Subcutaneous abdominal adipose tissue (tissue), 5 donors: ENCODE data around the gene PPIF.
A peak's percentile ranks its signal among the peaks of the same experiment; 100 is the strongest.

ENCODE experiments used
- H3K27ac ChIP-seq: one replicate; pipeline ENCODE4 v1.7.0; 2013; ENCODE audit warnings: low read depth, mild to moderate bottlenecking, inconsistent platforms, low read length, moderate library complexity
- H3K27me3 ChIP-seq, 5 donors: one replicate each; pipeline ENCODE4 v1.7.0; 2013; ENCODE audit warnings: low read length in 5 of 5, inconsistent platforms in 1 of 5; ENCODE audit not compliant: control insufficient read depth in 5 of 5, insufficient read depth in 4 of 5
- H3K36me3 ChIP-seq, 5 donors: one replicate each; pipeline ENCODE4 v1.7.0; 2013; ENCODE audit warnings: low read length in 5 of 5; ENCODE audit not compliant: control insufficient read depth in 5 of 5, insufficient read depth in 5 of 5
- H3K4me1 ChIP-seq, 5 donors: one replicate each; pipeline ENCODE4 v1.7.0; 2013; ENCODE audit warnings: low read length in 5 of 5, mild to moderate bottlenecking in 3 of 5, moderate library complexity in 1 of 5; ENCODE audit not compliant: control insufficient read depth in 5 of 5, insufficient read depth in 5 of 5
- H3K4me3 ChIP-seq, 5 donors: one replicate each; pipeline ENCODE4 v1.7.0; 2013; ENCODE audit warnings: low read length in 5 of 5, low read depth in 1 of 5
- H3K9ac ChIP-seq, 5 donors: one replicate each; pipeline ENCODE4 v1.7.0; 2013; ENCODE audit warnings: low read length in 5 of 5, mild to moderate bottlenecking in 4 of 5, moderate library complexity in 3 of 5
- H3K9me3 ChIP-seq, 5 donors: one replicate each; pipeline ENCODE4 v1.7.0; 2013; ENCODE audit warnings: low read length in 5 of 5; ENCODE audit not compliant: control insufficient read depth in 5 of 5
- donor health status: healthy.
- donor health status: healthy.
- donor health status: healthy.
- donor health status: healthy.
- donor health status: healthy.

The PPIF gene

DNA sequence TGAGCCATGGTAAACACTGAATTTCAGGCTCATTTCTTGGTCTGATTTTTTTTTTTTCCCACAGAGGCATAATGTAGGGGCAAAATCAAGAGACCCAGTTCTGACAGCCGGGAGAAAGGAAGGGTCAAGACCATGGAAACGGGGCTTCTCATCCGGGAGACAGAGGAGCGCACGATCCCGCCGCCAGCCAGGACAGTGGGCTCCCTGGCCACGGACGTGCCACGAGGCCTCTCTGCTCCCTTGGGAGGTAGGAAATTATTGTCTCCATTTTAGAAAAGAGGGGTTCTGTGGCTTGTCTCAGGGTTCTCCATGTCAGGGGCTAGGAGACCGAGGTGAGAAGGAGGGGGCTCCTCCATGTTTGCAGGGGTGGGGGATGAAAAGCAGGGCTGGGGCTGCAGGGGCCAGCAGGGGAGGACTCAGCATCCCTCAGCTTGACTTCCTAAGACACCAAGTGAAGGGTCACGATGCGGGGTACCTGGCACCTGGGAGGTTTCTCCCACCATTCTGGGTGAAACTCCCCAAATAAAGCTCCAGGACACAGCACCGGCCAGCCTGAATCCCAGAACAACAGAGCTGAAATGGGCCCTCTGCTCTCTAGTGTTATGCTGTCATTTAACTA, 37.6 kb downstream of the PPIF start:
- no peak overlapping the region for H3K27ac ChIP-seq
- peaks cover 0 to 55% (median 52%) of the 10 kb centered on the region in 5 donors for H3K36me3 ChIP-seq
- peaks cover 13 to 45% (median 36%) of the 10 kb centered on the region in 5 donors for H3K4me1 ChIP-seq

DNA sequence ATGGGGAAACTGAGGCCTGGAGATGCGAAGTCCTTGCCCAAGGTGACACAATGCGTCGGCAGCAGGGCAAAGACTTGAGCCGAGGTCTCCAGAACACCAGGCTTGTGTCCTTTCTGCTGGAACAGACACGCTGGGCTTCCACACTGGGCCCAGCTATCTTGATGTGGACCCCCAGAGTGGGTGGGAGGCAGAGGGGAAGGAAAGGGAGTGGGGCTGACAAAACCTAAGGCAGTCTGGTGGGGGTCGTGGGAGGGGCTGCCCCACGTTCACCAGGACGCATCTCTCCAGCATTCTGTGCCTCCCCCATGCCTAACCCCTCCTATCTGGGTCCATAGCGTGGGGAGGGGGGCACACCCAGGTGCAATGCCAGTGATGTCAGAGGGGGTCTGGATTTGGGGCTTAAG, 38.1 kb downstream of the PPIF start:
- H3K27ac ChIP-seq, result no peak overlapping the region
- peaks cover 0 to 60% (median 56%) of the 10 kb centered on the region in 5 donors for H3K36me3 ChIP-seq
- no peaks in the 10 kb centered on the region for H3K9me3 ChIP-seq

More for the DNA sequence above, 37.6 kb downstream of the PPIF start:
- no peaks in the 10 kb centered on the region for H3K27me3 ChIP-seq
- no peak overlapping the region for H3K4me3 ChIP-seq
- H3K9me3 ChIP-seq, result no peaks in the 10 kb centered on the region
- H3K9ac ChIP-seq, result no peak overlapping the region

DNA sequence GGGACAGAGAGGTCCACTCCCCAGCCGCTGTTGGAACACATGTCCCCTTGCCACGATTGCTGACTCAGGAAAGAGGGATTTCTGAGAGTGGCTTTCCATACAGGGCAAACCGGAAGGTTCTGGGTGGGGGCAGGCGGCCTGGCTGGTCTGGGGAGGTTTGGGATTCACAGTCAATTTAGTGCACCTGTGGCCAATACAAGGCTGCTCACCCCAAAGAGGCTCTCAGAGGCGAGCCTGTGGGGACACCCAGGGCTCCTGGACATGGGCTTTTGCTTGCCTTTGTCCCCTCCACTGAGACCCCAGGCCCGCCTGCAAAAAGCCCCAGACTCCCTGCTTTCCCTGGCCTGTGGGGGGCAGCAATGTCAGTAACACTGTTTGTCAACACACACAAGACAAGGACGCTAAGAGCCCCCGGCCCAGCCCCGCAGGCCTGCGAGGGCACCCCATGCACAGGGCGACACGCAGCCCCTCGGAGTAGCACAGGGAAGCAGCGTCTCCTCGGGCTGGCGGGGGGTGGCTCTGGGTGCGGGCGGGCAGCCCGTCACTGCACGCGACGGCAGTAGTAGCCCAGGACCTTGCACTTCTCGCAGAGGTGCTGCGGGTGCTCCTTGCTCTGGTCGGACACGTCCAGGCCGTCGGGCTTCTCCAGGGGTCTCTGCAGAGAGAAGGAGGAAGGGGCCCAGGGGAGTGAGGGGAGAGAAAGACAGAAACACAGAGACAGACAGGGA, 38.7 kb downstream of the PPIF start:
- H3K36me3 ChIP-seq, result peaks cover 0 to 65% (median 58%) of the 10 kb centered on the region in 5 donors

More for the DNA sequence above, 38.1 kb downstream of the PPIF start:
- H3K4me3 ChIP-seq, result no peak overlapping the region
- H3K4me1 ChIP-seq, result peaks cover 9 to 42% (median 34%) of the 10 kb centered on the region in 5 donors
- H3K9ac ChIP-seq, result no peak overlapping the region
- no peaks in the 10 kb centered on the region for H3K27me3 ChIP-seq

DNA sequence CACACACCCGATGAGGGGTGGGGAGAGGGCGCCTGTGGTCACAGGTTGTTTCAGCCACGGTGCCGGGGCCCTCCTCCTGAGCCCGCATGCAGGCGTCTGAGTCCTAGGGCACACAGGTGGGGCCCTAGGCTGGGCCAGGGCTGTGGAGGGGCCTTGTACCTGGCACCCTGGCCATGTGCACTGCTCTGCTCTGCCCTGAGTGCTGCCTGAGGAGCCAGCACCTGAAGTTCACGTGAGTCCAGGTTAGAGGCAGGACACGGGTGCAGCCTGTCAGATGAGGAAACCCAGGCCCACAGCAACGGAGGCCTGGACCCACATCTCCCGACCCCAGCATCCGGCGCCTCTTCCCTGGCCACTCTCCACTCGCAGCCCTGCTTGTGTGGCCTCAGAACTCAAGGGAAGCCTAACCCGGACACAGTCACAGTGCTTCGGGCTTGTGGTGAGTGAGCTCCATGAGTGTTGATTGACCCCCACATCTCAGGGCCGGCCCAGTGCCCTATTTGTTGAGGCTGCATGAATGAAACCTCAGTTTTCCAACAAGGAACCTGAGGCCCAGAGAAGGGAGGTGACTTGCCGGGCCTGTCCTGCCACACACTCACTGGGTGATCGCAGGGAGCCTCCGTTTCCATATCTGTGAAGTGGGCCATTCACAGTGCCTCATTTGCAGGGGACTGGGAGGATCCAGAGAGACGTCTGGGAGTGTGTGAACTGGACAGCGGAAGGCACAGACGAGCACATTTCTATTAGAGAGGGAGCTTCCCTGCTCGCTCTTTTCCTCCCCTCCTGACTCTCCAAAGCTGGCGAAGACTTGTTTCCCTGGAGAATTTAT, 39.6 kb downstream of the PPIF start:
- Histone ChIP-seq H3K9ac (no peak overlapping the region), H3K4me3 (no peak overlapping the region), H3K4me1 (peaks cover 4 to 43% (median 36%) of the 10 kb centered on the region in 5 donors), H3K9me3 (no peaks in the 10 kb centered on the region), H3K27me3 (no peaks in the 10 kb centered on the region), H3K36me3 (peaks cover 0 to 72% (median 58%) of the 10 kb centered on the region in 5 donors), H3K27ac (peak overlapping the region; percentile 11)

More for the DNA sequence above, 38.7 kb downstream of the PPIF start:
- peaks cover 6 to 42% (median 34%) of the 10 kb centered on the region in 5 donors for H3K4me1 ChIP-seq
- peak overlapping the region in 1 of 5 donors; percentile 7 for H3K9ac ChIP-seq
- H3K4me3 ChIP-seq, result no peak overlapping the region
- no peaks in the 10 kb centered on the region for H3K9me3 ChIP-seq
- no peak overlapping the region for H3K27ac ChIP-seq
- H3K27me3 ChIP-seq, result no peaks in the 10 kb centered on the region

DNA sequence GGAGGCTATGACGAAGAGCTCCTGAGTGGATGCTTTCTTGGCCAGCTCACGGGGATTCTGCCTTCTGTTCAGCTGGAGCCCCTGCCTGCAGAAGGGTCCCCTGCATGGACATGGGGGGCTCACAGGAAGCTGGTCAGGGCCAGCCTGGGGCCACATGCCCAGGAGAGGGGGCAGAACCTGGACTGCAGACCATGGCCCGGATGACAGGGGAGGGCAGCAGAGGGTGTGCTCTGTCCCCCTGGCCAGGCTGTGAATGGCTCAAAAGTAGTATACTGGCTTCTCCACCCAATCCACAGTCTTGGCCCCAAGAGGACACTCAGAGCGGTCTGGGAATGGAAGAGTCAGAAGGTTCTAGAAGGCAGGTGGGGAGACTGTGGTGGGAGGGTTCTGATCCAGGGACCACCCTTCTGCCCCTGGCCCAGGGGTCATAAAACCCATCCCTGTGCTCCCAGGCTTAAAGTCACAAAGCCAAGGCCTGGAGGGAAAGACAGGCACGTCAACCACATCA, 40.3 kb downstream of the PPIF start:
- Histone ChIP-seq H3K27me3 (no peaks in the 10 kb centered on the region), H3K27ac (peak overlapping the region; percentile 35), H3K4me1 (peaks cover 2 to 43% (median 34%) of the 10 kb centered on the region in 5 donors)

DNA sequence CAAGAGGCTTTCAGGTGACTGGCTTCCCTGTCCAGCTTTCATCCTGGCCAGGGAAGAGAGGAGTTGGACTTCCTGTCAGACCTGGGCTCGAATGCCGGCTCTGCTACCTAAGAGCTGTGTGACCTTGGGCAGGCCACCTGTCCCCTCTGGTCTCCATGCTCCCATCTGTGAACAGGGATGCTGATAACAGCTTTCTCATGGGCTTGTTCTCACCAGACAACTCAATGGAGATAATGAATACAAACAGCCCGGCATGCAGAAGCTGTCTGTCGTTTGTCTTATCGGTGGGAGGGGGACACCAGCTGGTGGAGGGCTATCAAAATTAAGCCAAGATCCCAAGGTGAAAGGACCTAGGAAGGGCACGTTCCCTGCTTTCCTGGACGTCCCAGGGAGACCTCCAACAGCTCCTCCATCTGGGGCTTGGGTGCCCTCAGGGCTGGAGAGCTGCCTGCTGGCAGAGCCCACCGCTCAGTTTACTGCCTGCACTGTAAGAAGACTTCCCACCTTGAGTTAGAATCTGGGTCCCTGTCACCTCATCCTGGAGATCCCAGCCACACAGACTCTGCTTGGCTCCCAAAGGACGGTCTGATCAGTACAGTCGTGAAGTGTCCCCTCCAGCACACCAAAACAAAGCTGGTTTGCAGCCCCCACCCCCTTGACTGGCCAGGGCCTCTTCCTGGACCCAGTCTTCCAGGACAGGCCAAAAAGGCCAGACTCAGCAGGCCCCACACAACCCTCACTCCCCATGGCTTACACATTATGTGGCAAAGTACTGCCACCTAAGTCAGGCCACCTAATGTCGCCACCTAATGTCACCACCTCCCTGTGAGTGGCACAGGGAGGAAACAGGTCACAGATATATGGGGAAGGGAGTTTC, 40.9 kb downstream of the PPIF start:
- no peak overlapping the region for H3K9ac ChIP-seq
- no peaks in the 10 kb centered on the region for H3K27me3 ChIP-seq
- peak overlapping the region; percentile 35 for H3K27ac ChIP-seq
- peaks cover 2 to 42% (median 28%) of the 10 kb centered on the region in 5 donors for H3K4me1 ChIP-seq
- peaks cover 0 to 85% (median 63%) of the 10 kb centered on the region in 5 donors for H3K36me3 ChIP-seq
- no peaks in the 10 kb centered on the region for H3K9me3 ChIP-seq
- H3K4me3 ChIP-seq, result no peak overlapping the region

More for the DNA sequence above, 40.3 kb downstream of the PPIF start:
- H3K9me3 ChIP-seq, result no peaks in the 10 kb centered on the region
- H3K9ac ChIP-seq, result no peak overlapping the region
- H3K4me3 ChIP-seq, result no peak overlapping the region
- peaks cover 0 to 78% (median 58%) of the 10 kb centered on the region in 5 donors for H3K36me3 ChIP-seq

DNA sequence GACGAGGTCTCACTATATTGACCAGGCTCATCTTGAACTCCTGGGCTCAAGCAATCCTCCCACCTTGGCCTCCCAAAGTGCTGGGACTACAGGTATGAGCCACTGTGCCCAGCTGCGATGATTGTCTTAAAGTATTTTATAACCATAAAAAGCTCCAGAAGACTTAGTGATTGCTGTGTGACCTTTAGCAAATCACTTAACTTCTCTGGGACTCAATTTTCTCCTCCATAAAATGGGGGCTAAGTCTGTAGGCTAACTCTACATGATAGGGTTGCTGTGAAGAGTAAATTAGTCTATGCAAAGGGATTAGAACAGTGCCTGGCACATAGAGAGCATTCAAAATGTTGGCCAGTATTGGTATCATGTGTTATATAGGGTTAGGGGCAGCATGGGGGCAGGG, 42.8 kb downstream of the PPIF start:
- Histone ChIP-seq H3K36me3 (peaks cover 0 to 89% (median 63%) of the 10 kb centered on the region in 5 donors), H3K27ac (no peak overlapping the region), H3K27me3 (no peaks in the 10 kb centered on the region), H3K9ac (no peak overlapping the region), H3K9me3 (no peaks in the 10 kb centered on the region), H3K4me3 (no peak overlapping the region), H3K4me1 (peaks cover 1 to 51% (median 35%) of the 10 kb centered on the region in 5 donors)

DNA sequence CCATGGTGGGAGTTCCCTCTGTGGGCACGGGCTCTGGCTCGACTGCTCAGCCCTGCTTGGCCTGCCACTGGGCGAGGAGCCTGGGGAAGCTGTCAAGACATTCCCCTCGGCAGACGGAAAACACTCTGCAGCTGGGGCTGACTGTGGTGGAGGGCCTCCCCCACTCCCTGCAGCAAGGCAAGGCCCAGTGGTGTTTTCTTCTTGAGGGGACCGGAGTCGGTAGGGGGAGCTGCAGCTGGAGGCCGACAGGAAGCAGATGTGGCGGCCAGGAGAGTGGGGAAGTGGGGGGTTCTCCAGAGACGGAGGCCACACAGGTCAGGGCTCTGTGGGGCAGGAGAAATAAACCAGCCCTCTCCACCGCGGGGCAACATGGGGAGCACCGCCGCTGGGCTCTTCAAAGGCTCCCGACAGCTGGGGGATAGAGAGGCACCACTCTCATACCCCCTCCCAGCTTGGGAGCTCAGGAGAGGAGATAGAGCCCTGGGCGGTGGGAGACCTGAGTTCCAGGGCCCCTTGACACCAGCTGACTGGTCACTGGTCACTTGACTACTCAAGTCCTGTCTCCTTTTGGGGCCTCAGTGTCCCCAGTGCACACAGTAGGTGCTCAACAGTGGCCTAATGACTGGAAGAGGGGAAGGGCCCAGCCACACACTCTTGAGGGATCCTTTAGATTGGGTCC, 43.4 kb downstream of the PPIF start:
- Histone ChIP-seq H3K9me3 (no peaks in the 10 kb centered on the region), H3K9ac (peak overlapping the region in 2 of 5 donors; percentile 15 to 41), H3K36me3 (peaks cover 0 to 82% (median 57%) of the 10 kb centered on the region in 5 donors), H3K4me1 (peaks cover 1 to 51% (median 36%) of the 10 kb centered on the region in 5 donors), H3K27me3 (no peaks in the 10 kb centered on the region), H3K4me3 (no peak overlapping the region), H3K27ac (peak overlapping the region; percentile 51)
